Trophoblast cell (in vitro differentiated cells and primary cell): ENCODE results near the gene CDC25B.

Experiments used
- DNase-seq, 2 donors: peaks; one replicate each; pipeline ENCODE4 v3.0.0-alpha.2; 2016
- H2AFZ ChIP-seq: 2 replicates; pipeline ENCODE4 v1.6.1; 2013; ENCODE audit warnings: low read length, moderate library complexity, mild to moderate bottlenecking; ENCODE audit not compliant: insufficient read depth, poor library complexity
- H2AK5ac ChIP-seq: 2 replicates; pipeline ENCODE4 v1.6.1; 2013; ENCODE audit warnings: mild to moderate bottlenecking, low read length
- H2BK120ac ChIP-seq: 2 replicates; pipeline ENCODE4 v1.6.1; 2013; ENCODE audit warnings: low read length, mild to moderate bottlenecking, moderate library complexity; ENCODE audit not compliant: insufficient read depth, poor library complexity
- H2BK12ac ChIP-seq: 2 replicates; pipeline ENCODE4 v1.6.1; 2013; ENCODE audit warnings: mild to moderate bottlenecking, low read length, moderate library complexity
- H2BK5ac ChIP-seq: 2 replicates; pipeline ENCODE4 v1.6.1; 2013; ENCODE audit warnings: low read length, low read depth, moderate library complexity, mild to moderate bottlenecking; ENCODE audit not compliant: poor library complexity
- H3K14ac ChIP-seq: 2 replicates; pipeline ENCODE4 v1.6.1; 2013; ENCODE audit warnings: mild to moderate bottlenecking, low read length
- H3K18ac ChIP-seq: 2 replicates; pipeline ENCODE4 v1.6.1; 2013; ENCODE audit warnings: mild to moderate bottlenecking, low read length
- H3K23ac ChIP-seq: 2 replicates; pipeline ENCODE4 v1.6.1; 2013; ENCODE audit warnings: low read length
- H3K27ac ChIP-seq: 2 replicates; pipeline ENCODE4 v1.5.1; 2013; ENCODE audit warnings: low read depth, mild to moderate bottlenecking, inconsistent platforms, low read length, moderate library complexity
- H3K27me3 ChIP-seq: 2 replicates; pipeline ENCODE4 v1.6.1; 2013; ENCODE audit warnings: inconsistent platforms, mild to moderate bottlenecking, low read length, moderate library complexity; ENCODE audit not compliant: insufficient read depth
- H3K36me3 ChIP-seq, 2 experiments: 1 replicate in 1 of 2; 2 replicates in 1 of 2; pipeline ENCODE4 v1.6.1; 2013; ENCODE audit warnings: low read length in 2 of 2, mild to moderate bottlenecking in 2 of 2, moderate library complexity in 1 of 2; ENCODE audit not compliant: insufficient read depth in 2 of 2, control insufficient read depth in 1 of 2
- H3K4ac ChIP-seq: 2 replicates; pipeline ENCODE4 v1.6.1; 2013; ENCODE audit warnings: low read depth, mild to moderate bottlenecking, low read length, moderate library complexity
- H3K4me1 ChIP-seq, 2 experiments: 1 replicate in 1 of 2; 2 replicates in 1 of 2; pipeline ENCODE4 v1.6.1; 2013; ENCODE audit warnings: low read length in 2 of 2, mild to moderate bottlenecking in 2 of 2, moderate library complexity in 1 of 2; ENCODE audit not compliant: insufficient read depth in 2 of 2, control insufficient read depth in 1 of 2
- H3K4me2 ChIP-seq: 2 replicates; pipeline ENCODE4 v1.6.1; 2013; ENCODE audit warnings: inconsistent platforms, mild to moderate bottlenecking, low read length, moderate library complexity
- H3K4me3 ChIP-seq: 2 replicates; pipeline ENCODE4 v1.5.1; 2013; ENCODE audit warnings: mild to moderate bottlenecking, low read depth, low read length, inconsistent platforms
- H3K79me1 ChIP-seq: one replicate; pipeline ENCODE4 v1.6.1; 2013; ENCODE audit warnings: low read length
- H3K79me2 ChIP-seq: 2 replicates; pipeline ENCODE4 v1.6.1; 2013; ENCODE audit warnings: low read length, mild to moderate bottlenecking; ENCODE audit not compliant: control insufficient read depth, insufficient read depth, poor library complexity
- H3K9ac ChIP-seq: 2 replicates; pipeline ENCODE4 v1.6.1; 2013; ENCODE audit warnings: mild to moderate bottlenecking, low read length
- H3K9me3 ChIP-seq: 2 replicates; pipeline ENCODE4 v1.6.1; 2013; ENCODE audit warnings: low read depth, mild to moderate bottlenecking, control low read depth, inconsistent platforms, low read length; ENCODE audit not compliant: insufficient read depth
- H4K12ac ChIP-seq: 2 replicates; pipeline ENCODE4 v1.6.1; 2013; ENCODE audit warnings: low read depth, mild to moderate bottlenecking, low read length, moderate library complexity
- H4K8ac ChIP-seq: 2 replicates; pipeline ENCODE4 v1.6.1; 2013; ENCODE audit warnings: low read depth, mild to moderate bottlenecking, low read length, moderate library complexity
- H4K91ac ChIP-seq: one replicate; pipeline ENCODE4 v1.6.1; 2013; ENCODE audit warnings: low read depth, mild to moderate bottlenecking, low read length, moderate library complexity
- WGBS: extraction: QIAGEN DNeasy Blood & Tissue Kit; methylation state at CpG from one replicate; pipeline ENCODE4 v1.1.7; 2013; ENCODE audit warnings: missing lambda C conversion rate; ENCODE audit not compliant: insufficient read length, insufficient coverage; ENCODE audit errors: extremely low coverage; 5-methylcytosine and 5-hydroxymethylcytosine counted together

The CDC25B gene

GRCh38 chr20:3804254-3804751 lies 8.2 kb downstream of the CDC25B start:
- H3K14ac ChIP-seq: no peak overlapping the region

GRCh38 chr20:3804781-3805180 lies 8.7 kb downstream of the CDC25B start:
- H3K9ac ChIP-seq: no peak overlapping the region
- no peak overlapping the region for H2BK12ac ChIP-seq
- H3K27ac ChIP-seq: no peak overlapping the region
- H3K36me3 ChIP-seq: peaks cover 39 to 46% of the 10 kb centered on the region in 2 experiments
- WGBS: no CpG with 5 or more reads among the region's 11 CpGs
- no peak for DNase-seq
- H3K4ac ChIP-seq: no peak overlapping the region
- no peaks in the 10 kb centered on the region for H3K27me3 ChIP-seq
- H2AFZ ChIP-seq: no peak overlapping the region
- no peak overlapping the region for H3K23ac ChIP-seq
- H2BK5ac ChIP-seq: no peak overlapping the region
- peaks cover 10% of the 10 kb centered on the region for H3K79me1 ChIP-seq
- no peaks in the 10 kb centered on the region for H3K9me3 ChIP-seq
- H3K18ac ChIP-seq: no peak overlapping the region
- H2BK120ac ChIP-seq: no peak overlapping the region
- no peak overlapping the region for H3K4me2 ChIP-seq
- H3K4me3 ChIP-seq: no peak overlapping the region
- H3K4me1 ChIP-seq: peaks cover 14 to 16% of the 10 kb centered on the region in 2 experiments
- H2AK5ac ChIP-seq: no peak overlapping the region
- H4K91ac ChIP-seq: no peak overlapping the region
- no peak overlapping the region for H3K14ac ChIP-seq
- H3K79me2 ChIP-seq: peaks cover 2% of the 10 kb centered on the region
- no peak overlapping the region for H4K12ac ChIP-seq
- no peak overlapping the region for H4K8ac ChIP-seq

More at GRCh38 chr20:3804254-3804751, 8.2 kb downstream of the CDC25B start:
- H3K18ac ChIP-seq: no peak overlapping the region
- WGBS: no CpG with 5 or more reads among the region's 11 CpGs
- no peak overlapping the region for H2AFZ ChIP-seq
- peaks cover 18 to 20% of the 10 kb centered on the region in 2 experiments for H3K4me1 ChIP-seq
- no peak for DNase-seq
- no peak overlapping the region for H3K4me3 ChIP-seq
- H3K9ac ChIP-seq: no peak overlapping the region
- no peak overlapping the region for H4K8ac ChIP-seq
- H3K36me3 ChIP-seq: peaks cover 39 to 46% of the 10 kb centered on the region in 2 experiments
- no peak overlapping the region for H2AK5ac ChIP-seq
- no peaks in the 10 kb centered on the region for H3K27me3 ChIP-seq
- peaks cover 2% of the 10 kb centered on the region for H3K79me2 ChIP-seq
- H2BK5ac ChIP-seq: no peak overlapping the region
- no peak overlapping the region for H2BK120ac ChIP-seq
- no peak overlapping the region for H3K4ac ChIP-seq
- no peak overlapping the region for H3K4me2 ChIP-seq
- no peak overlapping the region for H4K12ac ChIP-seq
- no peak overlapping the region for H3K23ac ChIP-seq
- H2BK12ac ChIP-seq: no peak overlapping the region
- H3K79me1 ChIP-seq: peaks cover 10% of the 10 kb centered on the region
- no peaks in the 10 kb centered on the region for H3K9me3 ChIP-seq
- no peak overlapping the region for H4K91ac ChIP-seq
- H3K27ac ChIP-seq: no peak overlapping the region

GRCh38 chr20:3808544-3808943 lies 12.4 kb downstream of the CDC25B start:
- peaks cover 2% of the 10 kb centered on the region for H3K79me2 ChIP-seq
- no peak overlapping the region for H3K4me2 ChIP-seq
- H2AFZ ChIP-seq: no peak overlapping the region
- no peak overlapping the region for H3K18ac ChIP-seq
- no peak overlapping the region for H2BK5ac ChIP-seq
- no peak overlapping the region for H2BK12ac ChIP-seq
- H2BK120ac ChIP-seq: no peak overlapping the region
- no peak overlapping the region for H4K8ac ChIP-seq
- H3K36me3 ChIP-seq: peaks cover 6 to 15% of the 10 kb centered on the region in 2 experiments
- H3K79me1 ChIP-seq: peaks cover 10% of the 10 kb centered on the region
- no CpG with 5 or more reads among the region's 3 CpGs for WGBS
- H4K91ac ChIP-seq: no peak overlapping the region
- H3K4me3 ChIP-seq: no peak overlapping the region
- no peak overlapping the region for H4K12ac ChIP-seq
- DNase-seq: no peak
- H3K4ac ChIP-seq: no peak overlapping the region
- H3K27ac ChIP-seq: no peak overlapping the region
- no peak overlapping the region for H3K9ac ChIP-seq
- no peak overlapping the region for H3K23ac ChIP-seq
- H3K14ac ChIP-seq: no peak overlapping the region
- H3K27me3 ChIP-seq: no peaks in the 10 kb centered on the region
- no peaks in the 10 kb centered on the region for H3K9me3 ChIP-seq
- no peak overlapping the region for H2AK5ac ChIP-seq
- peaks cover 23 to 24% of the 10 kb centered on the region in 2 experiments for H3K4me1 ChIP-seq

- peak overlapping the region; percentile 33 for H4K91ac ChIP-seq
- H2BK12ac ChIP-seq: no peak overlapping the region
- no peak overlapping the region for H3K4me3 ChIP-seq
- H3K79me1 ChIP-seq: peaks cover 9% of the 10 kb centered on the region
- no peak overlapping the region for H3K23ac ChIP-seq
- H3K4me2 ChIP-seq: peak overlapping the region; percentile 13
- H3K9me3 ChIP-seq: no peaks in the 10 kb centered on the region
- H3K4ac ChIP-seq: no peak overlapping the region
- no peak overlapping the region for H3K18ac ChIP-seq
- H3K27ac ChIP-seq: peak overlapping the region; percentile 40
- WGBS: no CpG with 5 or more reads among the region's 20 CpGs
- no peak overlapping the region for H2BK5ac ChIP-seq
- no peak overlapping the region for H2AK5ac ChIP-seq
- H2AFZ ChIP-seq: no peak overlapping the region
- peaks cover 21 to 23% of the 10 kb centered on the region in 2 experiments for H3K4me1 ChIP-seq
- H4K8ac ChIP-seq: peak overlapping the region; percentile 39
- H4K12ac ChIP-seq: no peak overlapping the region
- peak overlapping the region; percentile 19 for H2BK120ac ChIP-seq
- peak overlapping the region; percentile 10 for H3K14ac ChIP-seq
- DNase-seq: peak; percentile 87 to 93
- H3K79me2 ChIP-seq: peaks cover 2% of the 10 kb centered on the region
- H3K9ac ChIP-seq: no peak overlapping the region
- H3K36me3 ChIP-seq: no peaks in the 10 kb centered on the region
- H3K27me3 ChIP-seq: no peaks in the 10 kb centered on the region
These were observed 15.6 kb downstream of the CDC25B start for GRCh38 chr20:3811467-3812258.
